Natural killer cell (primary cell): ENCODE data around the gene PDCD7. TPM values are rescaled to one million over a fixed set of nuclear protein-coding genes. Genes with fewer than 3 reads are reported as not detected.
"Not testable (repeated sequence)": the region's sequence is repeated elsewhere in the genome, so short reads cannot be mapped to it uniquely, and the experiment has no call there.

ENCODE experiments used
- ATAC-seq, 3 donors: fragments of 150-1000 bp in 2 of 3; fragments of 200-7000 bp in 1 of 3; cut with Tn5 transposase; 1 replicate in 1 of 3; 2 replicates in 2 of 3; pipeline ENCODE4 v1.10.0; 2021; ENCODE audit warnings: mild to moderate bottlenecking in 2 of 3, moderate library complexity in 2 of 3
- DNase-seq, 2 donors: peaks; one replicate each; pipeline versions ENCODE4 v3.0.0 to v3.0.0-alpha.2; 2013 to 2021; ENCODE audit warnings: mixed read lengths in 1 of 2
- H3K27ac ChIP-seq: one replicate; pipeline ENCODE4 v1.5.1; 2013; ENCODE audit warnings: mild to moderate bottlenecking, low read length
- H3K27me3 ChIP-seq: one replicate; pipeline ENCODE4 v1.6.1; 2013; ENCODE audit warnings: low read length; ENCODE audit not compliant: control insufficient read depth, insufficient read depth
- H3K36me3 ChIP-seq: one replicate; pipeline ENCODE4 v1.6.1; 2013; ENCODE audit warnings: low read length; ENCODE audit not compliant: control insufficient read depth, insufficient read depth
- H3K4me1 ChIP-seq: one replicate; pipeline ENCODE4 v1.6.1; 2013; ENCODE audit warnings: low read length; ENCODE audit not compliant: control insufficient read depth, insufficient read depth
- H3K4me3 ChIP-seq: one replicate; pipeline ENCODE4 v1.5.1; 2013; ENCODE audit warnings: low read length
- H3K9me3 ChIP-seq: one replicate; pipeline ENCODE4 v1.6.1; 2013; ENCODE audit warnings: low read length; ENCODE audit not compliant: control insufficient read depth, insufficient read depth
- H3K27ac Mint-ChIP-seq, 2 donors: one replicate each; pipeline ENCODE4 v1.8.0; 2022; ENCODE audit warnings: mild to moderate bottlenecking in 2 of 2, mixed read lengths in 2 of 2, moderate library complexity in 1 of 2
- H3K27me3 Mint-ChIP-seq, 2 donors: one replicate each; pipeline ENCODE4 v1.8.0; 2022; ENCODE audit warnings: low read depth in 2 of 2, mixed read lengths in 2 of 2
- H3K36me3 Mint-ChIP-seq: one replicate; pipeline ENCODE4 v1.8.0; 2022; ENCODE audit warnings: mixed read lengths
- H3K4me1 Mint-ChIP-seq, 2 donors: one replicate each; pipeline ENCODE4 v1.8.0; 2022; ENCODE audit warnings: mixed read lengths in 2 of 2
- H3K4me3 Mint-ChIP-seq: one replicate; pipeline ENCODE4 v1.8.0; 2022; ENCODE audit warnings: mild to moderate bottlenecking, moderate library complexity, mixed read lengths
- H3K9me3 Mint-ChIP-seq, 2 donors: one replicate each; pipeline ENCODE4 v1.8.0; 2022; ENCODE audit warnings: mixed read lengths in 2 of 2
- WGBS: methylation state at CpG from one replicate; pipeline ENCODE4 v1.1.7; 2013; ENCODE audit warnings: missing lambda C conversion rate; ENCODE audit not compliant: insufficient coverage; 5-methylcytosine and 5-hydroxymethylcytosine counted together
- intact Hi-C: fragments of 100-400 bp; cut with micrococcal nuclease; formaldehyde crosslinking; loops from one replicate; pipeline ENCODE4 v1.14.2; 2022
- total RNA-seq, 4 donors: library from RNA; stranded (reverse); fragments of 120-200 nt in 1 of 4; gene quantifications; one replicate each; pipeline versions ENCODE4 v1.2.3 to v1.2.4, GENCODE V29; 2013 to 2022
- TF ChIP-seq, protein P1 (sequence below): fragments of 200-600 bp; IDR thresholded peaks from one replicate; pipeline ENCODE4 v1.8.0; 2022; ENCODE audit warnings: antibody characterized with exemption

Gene PDCD7
- total RNA-seq, 3 donors from 2014 or later (not counting 1 experiment from before 2014, with no cell fraction given) = 19.1 to 33.9 (median 26.7) TPM

DNA sequence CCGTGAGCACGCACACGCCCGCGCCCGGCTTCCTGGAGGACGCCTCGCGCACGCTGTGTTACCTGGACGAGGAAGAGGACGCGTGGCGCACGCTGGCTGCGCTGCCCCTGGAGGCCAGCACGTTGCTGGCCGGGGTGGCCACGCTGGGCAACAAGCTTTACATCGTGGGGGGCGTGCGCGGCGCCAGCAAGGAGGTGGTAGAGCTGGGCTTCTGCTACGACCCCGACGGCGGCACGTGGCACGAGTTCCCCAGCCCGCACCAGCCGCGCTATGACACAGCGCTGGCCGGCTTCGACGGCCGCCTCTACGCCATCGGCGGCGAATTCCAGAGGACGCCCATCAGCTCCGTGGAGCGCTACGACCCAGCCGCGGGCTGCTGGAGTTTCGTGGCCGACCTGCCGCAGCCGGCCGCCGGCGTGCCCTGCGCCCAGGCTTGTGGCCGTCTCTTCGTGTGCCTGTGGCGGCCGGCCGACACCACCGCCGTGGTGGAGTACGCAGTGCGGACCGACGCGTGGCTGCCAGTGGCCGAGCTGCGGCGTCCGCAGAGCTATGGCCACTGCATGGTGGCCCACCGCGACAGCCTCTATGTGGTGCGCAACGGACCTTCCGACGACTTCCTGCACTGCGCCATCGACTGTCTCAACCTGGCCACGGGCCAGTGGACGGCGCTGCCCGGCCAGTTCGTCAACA lies 56.2 kb downstream of the PDCD7 start:
- Mint-ChIP-seq H3K4me1 (peaks cover 12 to 14% of the 10 kb centered on the region in 2 donors), H3K27me3 (peaks cover 33 to 48% of the 10 kb centered on the region in 2 donors), H3K9me3 (no peaks in the 10 kb centered on the region), H3K4me3 (peak overlapping the region; percentile 9), H3K36me3 (no peaks in the 10 kb centered on the region), H3K27ac (no peak overlapping the region)
- Histone ChIP-seq H3K27ac (no peak overlapping the region), H3K4me1 (peaks cover 9% of the 10 kb centered on the region), H3K9me3 (no peaks in the 10 kb centered on the region), H3K4me3 (no peak overlapping the region), H3K36me3 (no peaks in the 10 kb centered on the region), H3K27me3 (peaks cover 11% of the 10 kb centered on the region)
- no peak for DNase-seq
- 69% methylated on average over 85 of the region's 85 CpGs for WGBS
- ATAC-seq = peak in 1 of 3 donors; percentile 15
- TF ChIP-seq, protein P1, sequence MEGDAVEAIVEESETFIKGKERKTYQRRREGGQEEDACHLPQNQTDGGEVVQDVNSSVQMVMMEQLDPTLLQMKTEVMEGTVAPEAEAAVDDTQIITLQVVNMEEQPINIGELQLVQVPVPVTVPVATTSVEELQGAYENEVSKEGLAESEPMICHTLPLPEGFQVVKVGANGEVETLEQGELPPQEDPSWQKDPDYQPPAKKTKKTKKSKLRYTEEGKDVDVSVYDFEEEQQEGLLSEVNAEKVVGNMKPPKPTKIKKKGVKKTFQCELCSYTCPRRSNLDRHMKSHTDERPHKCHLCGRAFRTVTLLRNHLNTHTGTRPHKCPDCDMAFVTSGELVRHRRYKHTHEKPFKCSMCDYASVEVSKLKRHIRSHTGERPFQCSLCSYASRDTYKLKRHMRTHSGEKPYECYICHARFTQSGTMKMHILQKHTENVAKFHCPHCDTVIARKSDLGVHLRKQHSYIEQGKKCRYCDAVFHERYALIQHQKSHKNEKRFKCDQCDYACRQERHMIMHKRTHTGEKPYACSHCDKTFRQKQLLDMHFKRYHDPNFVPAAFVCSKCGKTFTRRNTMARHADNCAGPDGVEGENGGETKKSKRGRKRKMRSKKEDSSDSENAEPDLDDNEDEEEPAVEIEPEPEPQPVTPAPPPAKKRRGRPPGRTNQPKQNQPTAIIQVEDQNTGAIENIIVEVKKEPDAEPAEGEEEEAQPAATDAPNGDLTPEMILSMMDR = no peak
- intact Hi-C loops = no loop called here

DNA sequence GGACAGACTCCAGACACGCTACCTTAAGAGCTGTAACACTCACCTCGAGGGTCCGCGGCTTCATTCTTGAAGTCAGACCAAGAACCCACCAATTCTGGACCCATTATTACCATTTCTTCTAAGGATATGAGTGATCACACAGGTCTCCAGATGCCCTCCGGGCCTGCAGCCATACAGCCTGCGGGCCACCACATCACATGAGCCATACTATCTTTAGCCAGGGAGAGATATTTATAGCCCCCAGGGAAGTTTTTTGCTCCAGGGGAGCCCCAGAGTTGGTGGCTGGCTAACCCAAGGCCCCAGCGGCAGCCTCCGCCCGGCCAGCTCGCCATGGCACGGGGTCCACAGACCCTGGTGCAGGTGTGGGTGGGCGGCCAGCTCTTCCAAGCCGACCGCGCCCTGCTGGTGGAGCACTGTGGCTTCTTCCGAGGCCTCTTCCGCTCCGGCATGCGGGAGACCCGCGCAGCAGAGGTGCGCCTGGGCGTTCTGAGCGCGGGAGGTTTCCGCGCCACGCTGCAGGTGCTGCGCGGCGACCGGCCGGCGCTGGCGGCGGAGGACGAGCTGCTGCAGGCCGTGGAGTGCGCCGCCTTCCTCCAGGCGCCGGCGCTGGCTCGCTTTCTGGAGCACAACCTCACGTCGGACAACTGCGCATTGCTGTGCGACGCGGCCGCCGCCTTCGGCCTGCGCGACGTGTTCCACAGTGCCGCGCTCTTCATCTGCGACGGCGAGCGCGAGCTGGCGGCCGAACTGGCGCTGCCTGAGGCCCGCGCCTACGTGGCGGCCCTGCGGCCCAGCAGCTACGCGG lies 56.9 kb downstream of the PDCD7 start, which contains the start of gene KBTBD13:
Gene KBTBD13 (plus strand): TSS at position 261 of the 805 bp plus-strand sequence. CDS start 70 bp downstream, at position 331.
- no peaks in the 10 kb centered on the region for H3K9me3 Mint-ChIP-seq
- ATAC-seq = no peak
- H3K27me3 ChIP-seq = peaks cover 8% of the 10 kb centered on the region
- DNase-seq = no peak
- H3K4me1 ChIP-seq = peaks cover 4% of the 10 kb centered on the region
- H3K27ac Mint-ChIP-seq = no peak within 1 kb of the TSS
- no peak within 1 kb of the TSS for H3K4me3 ChIP-seq
- peaks cover 8 to 11% of the 10 kb centered on the region in 2 donors for H3K4me1 Mint-ChIP-seq
- no peaks in the 10 kb centered on the region for H3K36me3 Mint-ChIP-seq
- no peaks in the 10 kb centered on the region for H3K36me3 ChIP-seq
- TF ChIP-seq, protein P1 = no peak
- peaks cover 28 to 40% of the 10 kb centered on the region in 2 donors for H3K27me3 Mint-ChIP-seq
- no peak within 1 kb of the TSS for H3K27ac ChIP-seq
- no peak within 1 kb of the TSS for H3K4me3 Mint-ChIP-seq
- intact Hi-C loops = no loop called here
- 84% methylated on average over 73 of the region's 73 CpGs for WGBS
- no peaks in the 10 kb centered on the region for H3K9me3 ChIP-seq

DNA sequence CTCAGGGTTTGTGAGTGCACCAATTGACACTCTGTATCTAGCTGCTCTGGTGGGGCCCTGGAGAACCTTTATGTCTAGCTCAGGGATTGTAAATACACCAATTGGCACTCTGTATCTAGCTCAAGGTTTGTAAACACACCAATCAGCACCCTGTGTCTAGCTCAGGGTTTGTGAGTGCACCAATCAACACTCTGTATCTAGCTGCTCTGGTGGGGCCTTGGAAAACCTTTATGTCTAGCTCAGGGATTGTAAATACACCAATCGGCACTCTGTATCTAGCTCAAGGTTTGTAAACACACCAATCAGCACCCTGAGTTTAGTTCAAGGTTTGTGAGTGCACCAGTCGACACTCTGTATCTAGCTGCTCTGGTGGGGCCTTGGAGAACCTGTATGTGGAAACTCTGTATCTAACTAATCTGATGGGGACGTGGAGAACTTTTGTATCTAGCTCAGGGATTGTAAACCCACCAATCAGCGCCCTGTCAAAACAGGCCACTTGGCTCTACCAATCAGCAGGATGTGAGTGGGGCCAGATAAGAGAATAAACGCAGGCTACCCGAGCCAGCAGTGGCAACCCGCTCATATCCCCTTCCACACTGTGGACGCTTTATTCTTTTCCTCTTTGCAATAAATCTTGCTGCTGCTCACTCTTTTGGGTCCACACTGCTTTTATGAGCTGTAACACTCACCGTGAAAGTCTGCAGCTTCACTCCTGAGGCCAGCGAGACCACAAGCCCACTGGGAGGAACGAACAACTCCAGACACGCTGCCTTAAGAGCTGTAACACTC lies 57.8 kb downstream of the PDCD7 start:
- H3K4me1 Mint-ChIP-seq = peaks cover 8 to 11% of the 10 kb centered on the region in 2 donors
- H3K9me3 ChIP-seq, H3K4me3 Mint-ChIP-seq, H3K27me3 ChIP-seq, H3K36me3 Mint-ChIP-seq, H3K27ac Mint-ChIP-seq, ATAC-seq, intact Hi-C loops, H3K4me3 ChIP-seq, H3K27ac ChIP-seq, H3K36me3 ChIP-seq, DNase-seq, H3K4me1 ChIP-seq, H3K9me3 Mint-ChIP-seq: not testable (repeated sequence)
- H3K27me3 Mint-ChIP-seq = peaks cover 26 to 32% of the 10 kb centered on the region in 2 donors
- 31% methylated on average over 11 of the region's 12 CpGs for whole genome bisulfite sequencing

DNA sequence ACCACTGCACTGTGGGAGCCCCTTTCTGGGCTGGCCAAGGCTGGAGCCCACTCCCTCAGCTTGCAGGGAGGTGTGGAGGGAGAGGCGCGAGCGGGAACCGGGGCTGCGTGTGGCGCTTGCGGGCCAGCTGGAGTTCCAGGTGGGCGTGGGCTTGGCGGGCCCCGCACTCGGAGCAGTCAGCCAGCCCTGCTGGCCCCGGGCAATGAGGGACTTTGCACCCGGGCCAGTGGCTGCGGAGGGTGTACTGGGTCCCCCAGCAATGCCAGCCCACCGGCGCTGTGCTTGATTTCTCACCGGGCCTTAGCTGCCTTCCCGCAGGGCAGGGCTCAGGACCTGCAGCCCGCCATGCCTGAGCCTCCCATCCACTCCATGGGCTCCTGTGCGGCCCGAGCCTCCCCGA lies 58.7 kb downstream of the PDCD7 start:
- H3K27me3 ChIP-seq, ATAC-seq, H3K4me3 ChIP-seq, H3K27ac Mint-ChIP-seq, H3K9me3 ChIP-seq, H3K36me3 ChIP-seq, H3K27ac ChIP-seq, intact Hi-C loops, H3K4me3 Mint-ChIP-seq, H3K4me1 ChIP-seq, H3K9me3 Mint-ChIP-seq, DNase-seq, H3K36me3 Mint-ChIP-seq: not testable (repeated sequence)
- 97% methylated on average over 17 of the region's 22 CpGs for WGBS
- Mint-ChIP-seq H3K27me3 (peaks cover 26 to 31% of the 10 kb centered on the region in 2 donors), H3K4me1 (peaks cover 8 to 11% of the 10 kb centered on the region in 2 donors)
